ENCODE results near the gene PXT1.

Gene PXT1

GRCh38 chr6:36343109-36343680 lies 99.5 kb downstream of the PXT1 start:
- DNase-seq: no peak

GRCh38 chr6:36340618-36341454 lies 101.8 kb downstream of the PXT1 start:
- peak; percentile 31 for DNase-seq

Data from NCI-H226 (cell line).